G401 (cell line): ENCODE data around the gene FAM229A. TPM values are rescaled to one million over a fixed set of nuclear protein-coding genes. Genes with fewer than 3 reads are reported as not detected.
"Not testable (repeated sequence)": the region's sequence is repeated elsewhere in the genome, so short reads cannot be mapped to it uniquely, and the experiment has no call there.

Source experiments
- DNase-seq: peaks from one replicate; pipeline ENCODE4 v3.0.0-alpha.2; 2015; ENCODE audit warnings: low spot score
- in situ Hi-C: cut with HindIII; loops from 2 replicates; pipeline ENCODE4 v1.10.0; 2016; ENCODE audit warnings: low sequenced_read_pairs, mixed read lengths
- total RNA-seq: library from RNA; depleted of rRNA; stranded (reverse); fragments of >200 nt; shearing (Covaris generic); gene quantifications from 2 replicates; pipeline ENCODE4 v1.2.3, GENCODE V29; 2014

FAM229A gene
- total RNA-seq, 1 experiment from 2014 or later: 0.20 TPM

GRCh38 chr1:32386676-32387392 is 24.5 kb upstream of the FAM229A start:
- in situ Hi-C loops: no loop called here
- DNase-seq: no peak

GRCh38 chr1:32380057-32380456 is 17.8 kb upstream of the FAM229A start:
- in situ Hi-C loops: no loop called here
- no peak for DNase-seq

- DNase-seq: no peak
- in situ Hi-C loops: no loop called here
These were observed 15.4 kb upstream of the FAM229A start for GRCh38 chr1:32377541-32378220.

- in situ Hi-C loops: no loop called here
- no peak for DNase-seq
These were observed 13.9 kb upstream of the FAM229A start for GRCh38 chr1:32376199-32376598.

- in situ Hi-C loops: no loop called here
- DNase-seq: no peak
These were observed 11.8 kb upstream of the FAM229A start for GRCh38 chr1:32373996-32374592.

GRCh38 chr1:32372149-32372756 is 10.0 kb upstream of the FAM229A start:
- in situ Hi-C loops: no loop called here

GRCh38 chr1:32367912-32368635 is 5.8 kb upstream of the FAM229A start:
- DNase-seq: no peak
- in situ Hi-C loops: no loop called here

More at GRCh38 chr1:32372149-32372756, 10.0 kb upstream of the FAM229A start:
- no peak for DNase-seq

- in situ Hi-C loops: no loop called here
- no peak for DNase-seq
These were observed 3.2 kb upstream of the FAM229A start for GRCh38 chr1:32365445-32365844.

- in situ Hi-C loops: no loop called here
- DNase-seq: no peak
These were observed 2.6 kb upstream of the FAM229A start for GRCh38 chr1:32364836-32365235.

- in situ Hi-C loops: no loop called here
These were observed 1.4 kb upstream of the FAM229A start for GRCh38 chr1:32363713-32364112.

GRCh38 chr1:32361674-32362473 is 411 bp downstream of the FAM229A start:
- no peak for DNase-seq

More at GRCh38 chr1:32363713-32364112, 1.4 kb upstream of the FAM229A start:
- peak; percentile 37 for DNase-seq

GRCh38 chr1:32361308-32361673 is 994 bp downstream of the FAM229A start:
- DNase-seq: no peak
- in situ Hi-C loops: no loop called here

More at GRCh38 chr1:32361674-32362473, 411 bp downstream of the FAM229A start:
- in situ Hi-C loops: no loop called here

GRCh38 chr1:32358435-32358834 is 3.9 kb downstream of the FAM229A start:
- in situ Hi-C loops: no loop called here

GRCh38 chr1:32357614-32358013 is 4.7 kb downstream of the FAM229A start:
- in situ Hi-C loops: no loop called here
- no peak for DNase-seq

More at GRCh38 chr1:32358435-32358834, 3.9 kb downstream of the FAM229A start:
- no peak for DNase-seq

- no peak for DNase-seq
- in situ Hi-C loops: no loop called here
These were observed 5.8 kb downstream of the FAM229A start for GRCh38 chr1:32356478-32356877.

- in situ Hi-C loops, DNase-seq: not testable (repeated sequence)
These were observed 6.5 kb downstream of the FAM229A start for GRCh38 chr1:32355778-32356177.

GRCh38 chr1:32353886-32354570 is 8.3 kb downstream of the FAM229A start:
- in situ Hi-C loops: no loop called here
- DNase-seq: no peak

- in situ Hi-C loops: no loop called here
These were observed 8.9 kb downstream of the FAM229A start for GRCh38 chr1:32353431-32353830.

More at GRCh38 chr1:32353431-32353830, 8.9 kb downstream of the FAM229A start:
- DNase-seq: no peak
